Smooth muscle cell (in vitro differentiated cells): Measurements from ENCODE around the gene MTG1. TPM values are rescaled to one million over a fixed set of nuclear protein-coding genes. Genes with fewer than 3 reads are reported as not detected.

Experiments used
- DNase-seq: peaks from one replicate; lab custom pipeline; 2025; ENCODE audit not compliant: unreplicated experiment; lab: John Stamatoyannopoulos, UW
- H2AFZ ChIP-seq: fragments of 200-600 bp; sonication (generic); 2 replicates; pipeline ENCODE4 v1.6.0; 2016; ENCODE audit warnings: antibody characterized with exemption, low read depth, mild to moderate bottlenecking
- H3F3A ChIP-seq: fragments of 200-600 bp; sonication (generic); 2 replicates; pipeline ENCODE4 v1.6.0; 2017; ENCODE audit warnings: antibody characterized with exemption, low read depth
- H3K27ac ChIP-seq: fragments of 200-600 bp; sonication (generic); 2 replicates; pipeline ENCODE4 v1.5.1; 2016; ENCODE audit warnings: low read depth, mild to moderate bottlenecking
- H3K27me3 ChIP-seq: fragments of 200-600 bp; sonication (generic); 2 replicates; pipeline ENCODE4 v1.6.1; 2016; ENCODE audit warnings: low read depth, mild to moderate bottlenecking
- H3K36me3 ChIP-seq: fragments of 200-600 bp; sonication (generic); 2 replicates; pipeline ENCODE4 v1.5.1; 2016; ENCODE audit warnings: low read depth
- H3K4me1 ChIP-seq: fragments of 200-600 bp; sonication (generic); 2 replicates; pipeline ENCODE4 v1.5.1; 2016; ENCODE audit warnings: low read depth
- H3K4me2 ChIP-seq: fragments of 200-600 bp; sonication (generic); 2 replicates; pipeline ENCODE4 v1.6.0; 2016; ENCODE audit warnings: mild to moderate bottlenecking
- H3K4me3 ChIP-seq: fragments of 200-600 bp; sonication (generic); 2 replicates; pipeline ENCODE4 v1.5.1; 2016; ENCODE audit warnings: mild to moderate bottlenecking
- H3K79me2 ChIP-seq: fragments of 200-600 bp; sonication (generic); 2 replicates; pipeline ENCODE4 v1.6.0; 2016; ENCODE audit warnings: low read depth, mild to moderate bottlenecking
- H3K9ac ChIP-seq: fragments of 200-600 bp; sonication (generic); 2 replicates; pipeline ENCODE4 v1.6.0; 2016; ENCODE audit warnings: low read depth
- H3K9me3 ChIP-seq: fragments of 200-600 bp; sonication (generic); replicated peaks from 2 replicates; pipeline ENCODE4 v1.5.1; 2016; ENCODE audit warnings: low read depth
- H4K20me1 ChIP-seq: fragments of 200-600 bp; sonication (generic); 2 replicates; pipeline ENCODE4 v1.6.0; 2016; ENCODE audit warnings: low read depth
- CTCF ChIP-seq: fragments of 200-600 bp; sonication (generic); IDR thresholded peaks from 2 replicates; pipeline ENCODE4 v1.5.1; 2017; ENCODE audit warnings: borderline replicate concordance, mild to moderate bottlenecking, antibody characterized with exemption; ENCODE audit not compliant: insufficient read depth, poor library complexity, severe bottlenecking
- WGBS: methylation state at CpG from one replicate; pipeline ENCODE4 v1.1.7; 2016; ENCODE audit warnings: low lambda C conversion rate; 5-methylcytosine and 5-hydroxymethylcytosine counted together
- polyA plus RNA-seq: library from polyadenylated mRNA; unstranded; fragments of >200 nt; fragmentation: Nextera tagmentation; extraction: Ambion mirVana; gene quantifications from 2 replicates; pipeline ENCODE4 v1.2.1, GENCODE V29; 2016
- total RNA-seq: library from RNA; depleted of rRNA; stranded (reverse); fragments of >200 nt; gene quantifications from 2 replicates; pipeline ENCODE4 v1.2.3, GENCODE V29; 2014

The MTG1 gene
- total RNA-seq (20.6 and 31.6 TPM in 2 replicates), polyA plus RNA-seq (53.5 and 70.0 TPM in 2 replicates)

- H3K27ac ChIP-seq = peak within 1 kb of the TSS; percentile 57
- H3K79me2 ChIP-seq = peaks cover 36% of the 10 kb centered on the region
- H3K36me3 ChIP-seq = no peaks in the 10 kb centered on the region
- H3K27me3 ChIP-seq = no peaks in the 10 kb centered on the region
- whole genome bisulfite sequencing = 2% methylated on average over 55 of the region's 69 CpGs
- no peak for TF ChIP-seq CTCF
- no peaks in the 10 kb centered on the region for H3F3A ChIP-seq
- H4K20me1 ChIP-seq = no peaks in the 10 kb centered on the region
- peak within 1 kb of the TSS; percentile 72 for H3K9ac ChIP-seq
- peak within 1 kb of the TSS; percentile 67 for H2AFZ ChIP-seq
- no peaks in the 10 kb centered on the region for H3K9me3 ChIP-seq
- H3K4me3 ChIP-seq = peak within 1 kb of the TSS; percentile 75
- H3K4me1 ChIP-seq = no peaks in the 10 kb centered on the region
- DNase-seq = peak; percentile 84
- H3K4me2 ChIP-seq = peak within 1 kb of the TSS; percentile 91
These were observed at the start of gene MTG1 for GRCh38 chr10:133394064-133394663. Gene MTG1 (plus strand): TSS chr10:133394157. CDS start chr10:133394221, 64 bp downstream.

GRCh38 chr10:133344236-133344635, 49.7 kb upstream of the MTG1 start:
- Histone ChIP-seq H3K36me3 (no peaks in the 10 kb centered on the region), H3K27me3 (no peaks in the 10 kb centered on the region), H2AFZ (no peak overlapping the region), H3K4me1 (no peaks in the 10 kb centered on the region), H3K27ac (no peak overlapping the region), H3K9ac (no peak overlapping the region), H4K20me1 (no peaks in the 10 kb centered on the region), H3K4me3 (no peak overlapping the region), H3K9me3 (no peaks in the 10 kb centered on the region), H3K79me2 (no peaks in the 10 kb centered on the region), H3K4me2 (no peak overlapping the region), H3F3A (no peaks in the 10 kb centered on the region)
- no peak for TF ChIP-seq CTCF
- WGBS = 94% methylated on average over 5 of the region's 5 CpGs
- no peak for DNase-seq

- Histone ChIP-seq H3K4me1 (no peaks in the 10 kb centered on the region), H3K27me3 (no peaks in the 10 kb centered on the region), H3K4me3 (no peak overlapping the region), H3K79me2 (no peaks in the 10 kb centered on the region), H3K27ac (no peak overlapping the region), H3K4me2 (no peak overlapping the region), H2AFZ (no peak overlapping the region), H3K9ac (no peak overlapping the region), H4K20me1 (no peaks in the 10 kb centered on the region), H3K9me3 (no peaks in the 10 kb centered on the region), H3F3A (no peaks in the 10 kb centered on the region), H3K36me3 (no peaks in the 10 kb centered on the region)
- no peak for TF ChIP-seq CTCF
- 73% methylated on average over 11 of the region's 11 CpGs for WGBS
- DNase-seq = no peak
These were observed 47.5 kb upstream of the MTG1 start for GRCh38 chr10:133346413-133346812.
